Activated T-helper 1 cell treated with anti-CD3 and anti-CD28 coated beads, Interleukin-12 subunit alpha, Interleukin-12 subunit beta, Interleukin-2, Interleukin-4 antibody, amounts not matched to agents 30 ng/mL and 10 ng/mL and 1 ng/mL, durations not matched to agents 14 hours and 24 hours and 36 hours (primary cell): ENCODE data around the gene CLMN. TPM values are rescaled to one million over a fixed set of nuclear protein-coding genes. Genes with fewer than 3 reads are reported as not detected.

Source experiments
- DNase-seq: peaks from one replicate; pipeline ENCODE4 v3.0.0; 2021; ENCODE audit warnings: low spot score
- H3K27ac Mint-ChIP-seq: one replicate; pipeline ENCODE4 v1.8.0; 2021; ENCODE audit warnings: mild to moderate bottlenecking, mixed read lengths
- H3K27me3 Mint-ChIP-seq: one replicate; pipeline ENCODE4 v1.8.0; 2022; ENCODE audit warnings: mild to moderate bottlenecking, moderate library complexity, mixed read lengths; ENCODE audit not compliant: insufficient read depth
- H3K36me3 Mint-ChIP-seq: one replicate; pipeline ENCODE4 v1.8.0; 2021; ENCODE audit warnings: low read depth, mixed read lengths
- H3K4me1 Mint-ChIP-seq: one replicate; pipeline ENCODE4 v1.8.0; 2021; ENCODE audit warnings: low read depth, mixed read lengths
- H3K4me3 Mint-ChIP-seq: one replicate; pipeline ENCODE4 v1.8.0; 2021; ENCODE audit warnings: mild to moderate bottlenecking, moderate library complexity, mixed read lengths
- H3K9me3 Mint-ChIP-seq: one replicate; pipeline ENCODE4 v1.8.0; 2021; ENCODE audit warnings: mixed read lengths
- intact Hi-C: fragments of 100-400 bp; cut with micrococcal nuclease; formaldehyde crosslinking; loops from one replicate; pipeline ENCODE4 v1.15.1; 2024
- total RNA-seq: library from RNA; stranded (reverse); gene quantifications from 2 replicates; pipeline ENCODE4 v1.2.3, GENCODE V29; 2022

CLMN gene
- total RNA-seq, 1 donor from 2014 or later, result 0.80 TPM

- Mint-ChIP-seq H3K36me3 (no peaks in the 10 kb centered on the region), H3K4me3 (no peak overlapping the region), H3K27me3 (peaks cover 18% of the 10 kb centered on the region), H3K4me1 (no peaks in the 10 kb centered on the region), H3K9me3 (peaks cover 19% of the 10 kb centered on the region), H3K27ac (no peak overlapping the region)
- no peak for DNase-seq
- intact Hi-C loops, result no loop called here
Observed at GRCh38 chr14:95353664-95354063, 34.0 kb upstream of the CLMN start.

GRCh38 chr14:95353007-95353406 lies 33.3 kb upstream of the CLMN start:
- no peak for DNase-seq
- Mint-ChIP-seq H3K36me3 (no peaks in the 10 kb centered on the region), H3K27ac (no peak overlapping the region), H3K9me3 (peaks cover 19% of the 10 kb centered on the region), H3K4me3 (no peak overlapping the region), H3K4me1 (no peaks in the 10 kb centered on the region), H3K27me3 (peaks cover 21% of the 10 kb centered on the region)
- intact Hi-C loops, result no loop called here

- H3K9me3 Mint-ChIP-seq, result peaks cover 19% of the 10 kb centered on the region
- H3K27me3 Mint-ChIP-seq, result peaks cover 24% of the 10 kb centered on the region
Observed at GRCh38 chr14:95352481-95352880, 32.8 kb upstream of the CLMN start.

GRCh38 chr14:95349241-95349640 lies 29.5 kb upstream of the CLMN start:
- H3K4me1 Mint-ChIP-seq, result no peaks in the 10 kb centered on the region
- H3K4me3 Mint-ChIP-seq, result no peak overlapping the region
- intact Hi-C loops, result no loop called here
- peaks cover 10% of the 10 kb centered on the region for H3K9me3 Mint-ChIP-seq
- no peak overlapping the region for H3K27ac Mint-ChIP-seq
- no peaks in the 10 kb centered on the region for H3K36me3 Mint-ChIP-seq
- H3K27me3 Mint-ChIP-seq, result peaks cover 22% of the 10 kb centered on the region
- DNase-seq, result no peak

More at GRCh38 chr14:95352481-95352880, 32.8 kb upstream of the CLMN start:
- DNase-seq, result no peak
- intact Hi-C loops, result no loop called here
- Mint-ChIP-seq H3K4me3 (no peak overlapping the region), H3K27ac (no peak overlapping the region), H3K36me3 (no peaks in the 10 kb centered on the region), H3K4me1 (no peaks in the 10 kb centered on the region)

GRCh38 chr14:95348395-95349080 lies 28.8 kb upstream of the CLMN start:
- peaks cover 22% of the 10 kb centered on the region for H3K27me3 Mint-ChIP-seq
- no peaks in the 10 kb centered on the region for H3K4me1 Mint-ChIP-seq
- intact Hi-C loops, result no loop called here
- peaks cover 5% of the 10 kb centered on the region for H3K9me3 Mint-ChIP-seq
- no peak overlapping the region for H3K27ac Mint-ChIP-seq
- no peaks in the 10 kb centered on the region for H3K36me3 Mint-ChIP-seq
- DNase-seq, result no peak
- no peak overlapping the region for H3K4me3 Mint-ChIP-seq

- DNase-seq, result no peak
- Mint-ChIP-seq H3K36me3 (no peaks in the 10 kb centered on the region), H3K27ac (no peak overlapping the region), H3K9me3 (no peaks in the 10 kb centered on the region), H3K4me1 (no peaks in the 10 kb centered on the region), H3K4me3 (no peak overlapping the region), H3K27me3 (peaks cover 17% of the 10 kb centered on the region)
- intact Hi-C loops, result no loop called here
Observed at GRCh38 chr14:95346820-95347219, 27.1 kb upstream of the CLMN start.

- no peaks in the 10 kb centered on the region for H3K9me3 Mint-ChIP-seq
- no peak overlapping the region for H3K27ac Mint-ChIP-seq
- H3K4me3 Mint-ChIP-seq, result no peak overlapping the region
- intact Hi-C loops, result no loop called here
- H3K27me3 Mint-ChIP-seq, result peaks cover 14% of the 10 kb centered on the region
- H3K36me3 Mint-ChIP-seq, result no peaks in the 10 kb centered on the region
- H3K4me1 Mint-ChIP-seq, result no peaks in the 10 kb centered on the region
- DNase-seq, result no peak
Observed at GRCh38 chr14:95346266-95346665, 26.6 kb upstream of the CLMN start.

GRCh38 chr14:95345032-95345431 lies 25.3 kb upstream of the CLMN start:
- Mint-ChIP-seq H3K27ac (no peak overlapping the region), H3K36me3 (no peaks in the 10 kb centered on the region), H3K9me3 (no peaks in the 10 kb centered on the region), H3K4me3 (no peak overlapping the region), H3K4me1 (no peaks in the 10 kb centered on the region), H3K27me3 (peaks cover 9% of the 10 kb centered on the region)
- intact Hi-C loops, result no loop called here
- no peak for DNase-seq

- no peak overlapping the region for H3K27ac Mint-ChIP-seq
- no peak overlapping the region for H3K4me3 Mint-ChIP-seq
- intact Hi-C loops, result no loop called here
- peaks cover 8% of the 10 kb centered on the region for H3K27me3 Mint-ChIP-seq
- H3K9me3 Mint-ChIP-seq, result no peaks in the 10 kb centered on the region
- H3K4me1 Mint-ChIP-seq, result no peaks in the 10 kb centered on the region
- H3K36me3 Mint-ChIP-seq, result no peaks in the 10 kb centered on the region
- DNase-seq, result no peak
Observed at GRCh38 chr14:95344536-95344935, 24.8 kb upstream of the CLMN start.

GRCh38 chr14:95341564-95341963 lies 21.9 kb upstream of the CLMN start:
- DNase-seq, result no peak
- no peak overlapping the region for H3K27ac Mint-ChIP-seq

GRCh38 chr14:95341115-95341514 lies 21.4 kb upstream of the CLMN start:
- H3K36me3 Mint-ChIP-seq, result no peaks in the 10 kb centered on the region
- H3K4me1 Mint-ChIP-seq, result no peaks in the 10 kb centered on the region
- H3K9me3 Mint-ChIP-seq, result no peaks in the 10 kb centered on the region
- DNase-seq, result no peak
- H3K4me3 Mint-ChIP-seq, result no peak overlapping the region
- peaks cover 2% of the 10 kb centered on the region for H3K27me3 Mint-ChIP-seq
- no peak overlapping the region for H3K27ac Mint-ChIP-seq
- intact Hi-C loops, result no loop called here

More at GRCh38 chr14:95341564-95341963, 21.9 kb upstream of the CLMN start:
- no peaks in the 10 kb centered on the region for H3K36me3 Mint-ChIP-seq
- no peaks in the 10 kb centered on the region for H3K4me1 Mint-ChIP-seq
- H3K9me3 Mint-ChIP-seq, result no peaks in the 10 kb centered on the region
- no peak overlapping the region for H3K4me3 Mint-ChIP-seq
- intact Hi-C loops, result no loop called here
- peaks cover 2% of the 10 kb centered on the region for H3K27me3 Mint-ChIP-seq

- Mint-ChIP-seq H3K36me3 (no peaks in the 10 kb centered on the region), H3K4me3 (no peak overlapping the region), H3K9me3 (no peaks in the 10 kb centered on the region), H3K27ac (no peak overlapping the region), H3K27me3 (peaks cover 2% of the 10 kb centered on the region), H3K4me1 (no peaks in the 10 kb centered on the region)
- intact Hi-C loops, result no loop called here
- DNase-seq, result no peak
Observed at GRCh38 chr14:95340201-95340697, 20.5 kb upstream of the CLMN start.

GRCh38 chr14:95339301-95339865 lies 19.7 kb upstream of the CLMN start:
- no peaks in the 10 kb centered on the region for H3K9me3 Mint-ChIP-seq
- H3K4me1 Mint-ChIP-seq, result no peaks in the 10 kb centered on the region
- peaks cover 2% of the 10 kb centered on the region for H3K27me3 Mint-ChIP-seq
- intact Hi-C loops, result no loop called here
- H3K4me3 Mint-ChIP-seq, result no peak overlapping the region
- no peak overlapping the region for H3K27ac Mint-ChIP-seq
- H3K36me3 Mint-ChIP-seq, result no peaks in the 10 kb centered on the region
- no peak for DNase-seq
